Tibial nerve (tissue), 3 donors: Measurements from ENCODE around the gene AGO3.

ENCODE experiments used
- POLR2A ChIP-seq, 2 donors: fragments of 450-650 bp; IDR thresholded peaks; one replicate each; pipeline ENCODE4 v1.6.1; 2017; ENCODE audit warnings: antibody characterized with exemption in 2 of 2, mild to moderate bottlenecking in 2 of 2, moderate library complexity in 2 of 2
- TF ChIP-seq, protein P1 (sequence below), 5 experiments: fragments of 200-600 bp in 3 of 5; fragments of 450-650 bp in 2 of 5; sonication (generic) in 3 of 5; IDR thresholded peaks; one replicate each; pipeline ENCODE4 v1.5.1; 2016 to 2019; ENCODE audit warnings: antibody characterized with exemption in 5 of 5, mild to moderate bottlenecking in 3 of 5, moderate library complexity in 2 of 5

DNA sequence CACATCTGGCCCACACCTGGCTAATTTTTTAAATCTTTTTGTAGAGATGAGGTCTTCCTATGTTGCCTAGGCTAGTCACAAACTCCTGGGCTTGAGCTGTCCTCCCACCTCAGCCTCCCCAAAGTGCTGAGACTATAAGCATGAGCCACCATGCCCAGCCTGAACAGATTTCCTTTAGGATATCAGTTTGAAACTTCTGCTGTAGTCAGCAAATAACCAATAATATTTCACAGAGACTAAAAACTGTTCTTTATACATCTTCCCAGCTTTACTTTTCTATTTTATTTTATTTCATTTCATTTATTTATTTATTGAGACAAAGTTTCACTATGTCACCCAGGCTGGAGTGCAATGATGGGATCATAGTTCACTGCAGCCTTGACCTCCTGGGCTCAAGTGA, 123.1 kb downstream of the AGO3 start:
- TF ChIP-seq, protein P1, sequence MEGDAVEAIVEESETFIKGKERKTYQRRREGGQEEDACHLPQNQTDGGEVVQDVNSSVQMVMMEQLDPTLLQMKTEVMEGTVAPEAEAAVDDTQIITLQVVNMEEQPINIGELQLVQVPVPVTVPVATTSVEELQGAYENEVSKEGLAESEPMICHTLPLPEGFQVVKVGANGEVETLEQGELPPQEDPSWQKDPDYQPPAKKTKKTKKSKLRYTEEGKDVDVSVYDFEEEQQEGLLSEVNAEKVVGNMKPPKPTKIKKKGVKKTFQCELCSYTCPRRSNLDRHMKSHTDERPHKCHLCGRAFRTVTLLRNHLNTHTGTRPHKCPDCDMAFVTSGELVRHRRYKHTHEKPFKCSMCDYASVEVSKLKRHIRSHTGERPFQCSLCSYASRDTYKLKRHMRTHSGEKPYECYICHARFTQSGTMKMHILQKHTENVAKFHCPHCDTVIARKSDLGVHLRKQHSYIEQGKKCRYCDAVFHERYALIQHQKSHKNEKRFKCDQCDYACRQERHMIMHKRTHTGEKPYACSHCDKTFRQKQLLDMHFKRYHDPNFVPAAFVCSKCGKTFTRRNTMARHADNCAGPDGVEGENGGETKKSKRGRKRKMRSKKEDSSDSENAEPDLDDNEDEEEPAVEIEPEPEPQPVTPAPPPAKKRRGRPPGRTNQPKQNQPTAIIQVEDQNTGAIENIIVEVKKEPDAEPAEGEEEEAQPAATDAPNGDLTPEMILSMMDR (IDR thresholded peaks at IDR 0.05) = no peak
- no peak for TF ChIP-seq POLR2A (IDR thresholded peaks at IDR 0.05)
